Mesendoderm (in vitro differentiated cells): ENCODE measurements around the gene GSPT1. TPM values are rescaled to one million over a fixed set of nuclear protein-coding genes. Genes with fewer than 3 reads are reported as not detected.
A peak's percentile ranks its signal among the peaks of the same experiment; 100 is the strongest.
"Not testable (repeated sequence)": the region's sequence is repeated elsewhere in the genome, so short reads cannot be mapped to it uniquely, and the experiment has no call there.

Source experiments
- DNase-seq: peaks from one replicate; pipeline ENCODE4 v3.0.0; 2013
- H2AK5ac ChIP-seq: 2 replicates; pipeline ENCODE4 v1.6.1; 2013; ENCODE audit warnings: low read length, inconsistent platforms
- H2BK120ac ChIP-seq: 2 replicates; pipeline ENCODE4 v1.6.1; 2013; ENCODE audit warnings: low read depth, mild to moderate bottlenecking, low read length, moderate library complexity, mixed read lengths
- H2BK15ac ChIP-seq: replicated peaks from 2 replicates; pipeline ENCODE4 v1.6.1; 2013; ENCODE audit warnings: low read depth, mild to moderate bottlenecking, moderate library complexity
- H2BK5ac ChIP-seq: 2 replicates; pipeline ENCODE4 v1.6.1; 2013; ENCODE audit warnings: low read length, inconsistent platforms
- H3K18ac ChIP-seq: 2 replicates; pipeline ENCODE4 v1.6.1; 2013; ENCODE audit warnings: mild to moderate bottlenecking, low read length, mixed read lengths
- H3K23ac ChIP-seq: one replicate; pipeline ENCODE4 v1.6.1; 2013; ENCODE audit warnings: low read length
- H3K27ac ChIP-seq: 2 replicates; pipeline ENCODE4 v1.5.1; 2013; ENCODE audit warnings: low read depth, mild to moderate bottlenecking, inconsistent platforms, low read length, moderate library complexity
- H3K27me3 ChIP-seq: 2 replicates; pipeline ENCODE4 v1.6.1; 2013; ENCODE audit warnings: low read length, control low read depth, mild to moderate bottlenecking, inconsistent platforms; ENCODE audit not compliant: insufficient read depth, poor library complexity
- H3K36me3 ChIP-seq: 2 replicates; pipeline ENCODE4 v1.6.1; 2013; ENCODE audit warnings: low read length, inconsistent platforms; ENCODE audit not compliant: control insufficient read depth, insufficient read depth
- H3K4ac ChIP-seq: one replicate; pipeline ENCODE4 v1.6.1; 2013; ENCODE audit warnings: low read depth, mild to moderate bottlenecking, low read length, moderate library complexity
- H3K4me1 ChIP-seq: 2 replicates; pipeline ENCODE4 v1.6.1; 2013; ENCODE audit warnings: low read depth, low read length, inconsistent platforms; ENCODE audit not compliant: control insufficient read depth
- H3K4me2 ChIP-seq: 2 replicates; pipeline ENCODE4 v1.6.1; 2013; ENCODE audit warnings: low read length
- H3K4me3 ChIP-seq: 2 replicates; pipeline ENCODE4 v1.5.1; 2013; ENCODE audit warnings: mild to moderate bottlenecking, low read length
- H3K56ac ChIP-seq: one replicate; pipeline ENCODE4 v1.6.1; 2013; ENCODE audit warnings: low read length
- H3K79me1 ChIP-seq: 2 replicates; pipeline ENCODE4 v1.6.1; 2013; ENCODE audit warnings: low read length, inconsistent platforms
- H3K79me2 ChIP-seq: 2 replicates; pipeline ENCODE4 v1.6.1; 2013; ENCODE audit warnings: mild to moderate bottlenecking, low read length; ENCODE audit not compliant: control insufficient read depth, insufficient read depth
- H3K9ac ChIP-seq: 2 replicates; pipeline ENCODE4 v1.6.1; 2013; ENCODE audit warnings: low read length, inconsistent platforms
- H4K5ac ChIP-seq: one replicate; pipeline ENCODE4 v1.6.1; 2013; ENCODE audit warnings: low read length
- H4K8ac ChIP-seq: one replicate; pipeline ENCODE4 v1.6.1; 2013; ENCODE audit warnings: low read depth, mild to moderate bottlenecking, control low read depth, low read length, moderate library complexity
- WGBS: extraction: QIAGEN DNeasy Blood & Tissue Kit; methylation state at CpG from one replicate; pipeline ENCODE4 v1.1.7; 2013; ENCODE audit warnings: low lambda C conversion rate, missing lambda C conversion rate; ENCODE audit not compliant: insufficient coverage; ENCODE audit errors: extremely low coverage; 5-methylcytosine and 5-hydroxymethylcytosine counted together
- polyA plus RNA-seq, 2 experiments: library from polyadenylated mRNA; stranded (reverse); fragments of 200-250 nt; gene quantifications; one replicate each; pipeline ENCODE4 v1.2.3, GENCODE V29; 2013

The GSPT1 gene
- polyA plus RNA-seq (2013, experiment 1 of 2), result 194 TPM
- 193 TPM for polyA plus RNA-seq (2013, experiment 2 of 2)

GRCh38 chr16:11915644-11916523, at the start of gene GSPT1:
TSS of gene GSPT1 (minus strand) at chr16:11915956. CDS start at chr16:11915720, 236 bp downstream.
- no peaks in the 10 kb centered on the region for H3K36me3 ChIP-seq
- H3K18ac ChIP-seq, result peak within 1 kb of the TSS; percentile 51
- H2AK5ac ChIP-seq, result no peak within 1 kb of the TSS
- peak within 1 kb of the TSS; percentile 95 for H3K9ac ChIP-seq
- H3K27me3 ChIP-seq, result no peaks in the 10 kb centered on the region
- H2BK120ac ChIP-seq, result no peak within 1 kb of the TSS
- DNase-seq, result peak; percentile 100
- peak within 1 kb of the TSS; percentile 64 for H4K5ac ChIP-seq
- no peak within 1 kb of the TSS for H2BK5ac ChIP-seq
- H3K23ac ChIP-seq, result no peak within 1 kb of the TSS
- H4K8ac ChIP-seq, result no peak within 1 kb of the TSS
- WGBS, result no CpG with 5 or more reads among the region's 84 CpGs
- H3K27ac ChIP-seq, result peak within 1 kb of the TSS; percentile 49
- H3K56ac ChIP-seq, result peak within 1 kb of the TSS; percentile 98
- peak within 1 kb of the TSS; percentile 93 for H3K4me3 ChIP-seq
- peak within 1 kb of the TSS; percentile 82 for H3K4me2 ChIP-seq
- H3K79me2 ChIP-seq, result peaks cover 44% of the 10 kb centered on the region
- H2BK15ac ChIP-seq, result no peak within 1 kb of the TSS
- H3K4ac ChIP-seq, result peak within 1 kb of the TSS; percentile 44
- H3K4me1 ChIP-seq, result peaks cover 9% of the 10 kb centered on the region
- H3K79me1 ChIP-seq, result peaks cover 4% of the 10 kb centered on the region

GRCh38 chr16:11964761-11965551, 49.2 kb upstream of the GSPT1 start, which contains the start of gene TNFRSF17:
TSS of gene TNFRSF17 (plus strand) at chr16:11965210. CDS start at chr16:11965325, 115 bp downstream.
- DNase-seq, result no peak
- Histone ChIP-seq H3K79me1 (no peaks in the 10 kb centered on the region), H3K79me2 (no peaks in the 10 kb centered on the region), H3K36me3 (no peaks in the 10 kb centered on the region), H3K23ac (no peak within 1 kb of the TSS), H3K4me3 (no peak within 1 kb of the TSS), H3K4me1 (no peaks in the 10 kb centered on the region), H2BK120ac (no peak within 1 kb of the TSS), H3K4ac (no peak within 1 kb of the TSS), H2AK5ac (no peak within 1 kb of the TSS), H3K18ac (no peak within 1 kb of the TSS), H3K27me3 (no peaks in the 10 kb centered on the region), H4K5ac (no peak within 1 kb of the TSS), H3K9ac (no peak within 1 kb of the TSS), H2BK5ac (no peak within 1 kb of the TSS), H2BK15ac (no peak within 1 kb of the TSS), H4K8ac (no peak within 1 kb of the TSS), H3K56ac (no peak within 1 kb of the TSS), H3K27ac (no peak within 1 kb of the TSS), H3K4me2 (no peak within 1 kb of the TSS)
- no CpG with 5 or more reads among the region's 9 CpGs for WGBS

- no peaks in the 10 kb centered on the region for H3K36me3 ChIP-seq
- no peak overlapping the region for H4K8ac ChIP-seq
- no peak overlapping the region for H3K4me2 ChIP-seq
- H3K27ac ChIP-seq, result no peak overlapping the region
- no peak overlapping the region for H3K4ac ChIP-seq
- H3K79me2 ChIP-seq, result no peaks in the 10 kb centered on the region
- no peak overlapping the region for H2BK15ac ChIP-seq
- no peak overlapping the region for H2BK5ac ChIP-seq
- H2BK120ac ChIP-seq, result no peak overlapping the region
- no peaks in the 10 kb centered on the region for H3K4me1 ChIP-seq
- no peak overlapping the region for H3K4me3 ChIP-seq
- H3K27me3 ChIP-seq, result no peaks in the 10 kb centered on the region
- DNase-seq, result no peak
- H3K18ac ChIP-seq, result no peak overlapping the region
- H3K56ac ChIP-seq, result no peak overlapping the region
- no peak overlapping the region for H4K5ac ChIP-seq
- WGBS, result no CpG with 5 or more reads among the region's 6 CpGs
- H3K23ac ChIP-seq, result no peak overlapping the region
- no peak overlapping the region for H2AK5ac ChIP-seq
- no peaks in the 10 kb centered on the region for H3K79me1 ChIP-seq
- no peak overlapping the region for H3K9ac ChIP-seq
These were observed 48.0 kb upstream of the GSPT1 start for GRCh38 chr16:11963706-11964105.

- not testable (repeated sequence) for H3K27me3 ChIP-seq, H4K8ac ChIP-seq, H2AK5ac ChIP-seq, H3K23ac ChIP-seq, H2BK5ac ChIP-seq, H2BK15ac ChIP-seq, H3K4ac ChIP-seq, H4K5ac ChIP-seq, H3K36me3 ChIP-seq, H2BK120ac ChIP-seq, H3K79me1 ChIP-seq, H3K4me3 ChIP-seq, H3K79me2 ChIP-seq, DNase-seq, H3K4me1 ChIP-seq, H3K9ac ChIP-seq, H3K4me2 ChIP-seq, H3K56ac ChIP-seq, H3K27ac ChIP-seq, H3K18ac ChIP-seq
- no CpG with 5 or more reads among the region's 11 CpGs for WGBS
These were observed 47.2 kb upstream of the GSPT1 start for GRCh38 chr16:11962978-11963377.

GRCh38 chr16:11962457-11962856, 46.7 kb upstream of the GSPT1 start:
- not testable (repeated sequence) for H4K5ac ChIP-seq, H4K8ac ChIP-seq, H3K4me3 ChIP-seq, H3K9ac ChIP-seq, H3K79me2 ChIP-seq, H3K36me3 ChIP-seq, H2AK5ac ChIP-seq, DNase-seq, H3K18ac ChIP-seq, H2BK15ac ChIP-seq, H3K4ac ChIP-seq, H3K56ac ChIP-seq, H3K27me3 ChIP-seq, H3K23ac ChIP-seq, H2BK120ac ChIP-seq, H3K27ac ChIP-seq, H3K4me2 ChIP-seq, H3K4me1 ChIP-seq, H2BK5ac ChIP-seq, H3K79me1 ChIP-seq
- WGBS, result no CpG with 5 or more reads among the region's 5 CpGs
